DND-41 (cell line): ENCODE data around the gene LENG9.

Experiments used
- ATAC-seq: fragments of 200-7000 bp; cut with Tn5 transposase; 3 replicates; pipeline ENCODE4 v1.9.1; 2021; ENCODE audit warnings: low read depth; ENCODE audit not compliant: insufficient read depth
- DNase-seq: peaks from one replicate; pipeline ENCODE4 v3.0.0-alpha.2; 2020
- H2AFZ ChIP-seq: 2 replicates; pipeline ENCODE4 v1.6.0; 2012; ENCODE audit warnings: low read depth, low read length
- H3K27ac ChIP-seq: 2 replicates; pipeline ENCODE4 v1.5.1; 2012; ENCODE audit warnings: low read length, inconsistent platforms
- H3K27me3 ChIP-seq: fragments of 200-600 bp; sonication (generic); 2 replicates; pipeline ENCODE4 v1.6.0; 2012; ENCODE audit warnings: low read length, mild to moderate bottlenecking, inconsistent platforms; ENCODE audit not compliant: insufficient read depth, poor library complexity
- H3K36me3 ChIP-seq: 2 replicates; pipeline ENCODE4 v1.5.1; 2012; ENCODE audit warnings: low read length, inconsistent platforms; ENCODE audit not compliant: insufficient read depth
- H3K4me1 ChIP-seq: 2 replicates; pipeline ENCODE4 v1.5.1; 2012; ENCODE audit warnings: mild to moderate bottlenecking, low read length; ENCODE audit not compliant: insufficient read depth
- H3K4me2 ChIP-seq: 2 replicates; pipeline ENCODE4 v1.6.0; 2012; ENCODE audit warnings: mild to moderate bottlenecking, moderate library complexity, low read length, inconsistent platforms; ENCODE audit not compliant: insufficient read depth
- H3K4me3 ChIP-seq, 2 experiments: fragments of 200-600 bp in 1 of 2; shearing (Covaris generic) in 1 of 2; 2 replicates each; pipeline ENCODE4 v1.5.1; 2012 to 2016; ENCODE audit warnings: inconsistent platforms in 2 of 2, low read length in 2 of 2, mild to moderate bottlenecking in 2 of 2, low read depth in 1 of 2, moderate library complexity in 1 of 2
- H3K79me2 ChIP-seq: 2 replicates; pipeline ENCODE4 v1.6.0; 2012; ENCODE audit warnings: low read length, inconsistent platforms; ENCODE audit not compliant: insufficient read depth
- H3K9ac ChIP-seq: 2 replicates; pipeline ENCODE4 v1.6.0; 2012; ENCODE audit warnings: low read depth, mild to moderate bottlenecking, inconsistent platforms, low read length, moderate library complexity
- H3K9me3 ChIP-seq: 2 replicates; pipeline ENCODE4 v1.5.1; 2012; ENCODE audit warnings: low read length, moderate library complexity, mild to moderate bottlenecking, inconsistent platforms; ENCODE audit not compliant: insufficient read depth, severe bottlenecking
- H4K20me1 ChIP-seq: 2 replicates; pipeline ENCODE4 v1.6.0; 2012; ENCODE audit warnings: low read length; ENCODE audit not compliant: insufficient read depth
- EZH2 ChIP-seq: IDR thresholded peaks from 3 replicates; pipeline ENCODE4 v1.6.1; 2012; ENCODE audit warnings: borderline replicate concordance, low read depth, mild to moderate bottlenecking, moderate library complexity, low read length, inconsistent platforms; ENCODE audit not compliant: severe bottlenecking
- TF ChIP-seq, protein P1 (sequence below): IDR thresholded peaks from 2 replicates; pipeline ENCODE4 v1.5.1; 2012; ENCODE audit warnings: borderline replicate concordance, low read length, moderate library complexity, mild to moderate bottlenecking; ENCODE audit not compliant: poor library complexity, severe bottlenecking; ENCODE audit errors: extremely low read depth

The LENG9 gene

DNA sequence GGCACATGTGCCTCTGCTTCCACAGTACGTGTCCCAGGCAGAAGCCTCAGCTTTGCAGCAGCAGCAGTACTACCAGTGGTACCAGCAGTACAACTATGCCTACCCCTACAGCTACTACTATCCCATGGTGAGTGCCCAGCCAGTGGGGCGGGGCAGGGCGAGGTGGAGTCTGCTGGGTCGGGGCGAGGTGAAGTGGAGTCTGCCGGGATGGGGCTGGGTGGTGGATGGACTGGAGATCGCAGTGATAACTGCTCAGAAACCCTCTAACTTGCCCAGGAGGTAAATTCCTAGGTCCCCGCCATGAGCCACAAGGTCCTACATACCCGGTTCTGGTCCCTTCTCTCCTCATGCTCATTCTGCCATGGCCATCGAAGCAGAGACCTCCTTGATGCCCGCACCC lies 11.0 kb downstream of the LENG9 start:
- Histone ChIP-seq H3K36me3 (peaks cover 79% of the 10 kb centered on the region), H4K20me1 (peaks cover 83% of the 10 kb centered on the region)
- no peak for DNase-seq

DNA sequence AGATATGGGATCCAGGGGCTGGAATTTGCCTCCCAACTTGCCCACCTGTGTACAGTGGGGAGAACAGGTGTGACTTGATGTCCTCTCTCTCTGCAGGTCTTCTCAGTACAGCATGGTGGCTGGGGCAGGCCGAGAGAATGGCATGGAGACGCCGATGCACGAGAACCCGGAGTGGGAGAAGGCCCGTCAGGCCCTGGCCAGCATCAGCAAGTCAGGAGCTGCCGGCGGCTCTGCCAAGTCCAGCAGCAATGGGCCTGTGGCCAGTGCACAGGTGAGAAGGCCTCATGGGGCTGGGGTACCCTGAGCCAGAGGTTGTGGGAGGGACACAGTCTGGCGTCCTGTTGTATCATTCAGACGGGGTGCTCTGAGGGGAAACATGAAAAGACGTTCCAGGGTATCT lies 11.6 kb downstream of the LENG9 start:
- H2AFZ ChIP-seq = no peak overlapping the region
- H3K4me3 ChIP-seq = no peak overlapping the region; a peak in 1 of 4 replicates
- H3K9ac ChIP-seq = no peak overlapping the region
- peaks cover 77% of the 10 kb centered on the region for H4K20me1 ChIP-seq
- peak overlapping the region; percentile 99; the same call in 1 of the 2 replicates for H3K4me2 ChIP-seq
- TF ChIP-seq EZH2 = no peak
- TF ChIP-seq, protein P1, sequence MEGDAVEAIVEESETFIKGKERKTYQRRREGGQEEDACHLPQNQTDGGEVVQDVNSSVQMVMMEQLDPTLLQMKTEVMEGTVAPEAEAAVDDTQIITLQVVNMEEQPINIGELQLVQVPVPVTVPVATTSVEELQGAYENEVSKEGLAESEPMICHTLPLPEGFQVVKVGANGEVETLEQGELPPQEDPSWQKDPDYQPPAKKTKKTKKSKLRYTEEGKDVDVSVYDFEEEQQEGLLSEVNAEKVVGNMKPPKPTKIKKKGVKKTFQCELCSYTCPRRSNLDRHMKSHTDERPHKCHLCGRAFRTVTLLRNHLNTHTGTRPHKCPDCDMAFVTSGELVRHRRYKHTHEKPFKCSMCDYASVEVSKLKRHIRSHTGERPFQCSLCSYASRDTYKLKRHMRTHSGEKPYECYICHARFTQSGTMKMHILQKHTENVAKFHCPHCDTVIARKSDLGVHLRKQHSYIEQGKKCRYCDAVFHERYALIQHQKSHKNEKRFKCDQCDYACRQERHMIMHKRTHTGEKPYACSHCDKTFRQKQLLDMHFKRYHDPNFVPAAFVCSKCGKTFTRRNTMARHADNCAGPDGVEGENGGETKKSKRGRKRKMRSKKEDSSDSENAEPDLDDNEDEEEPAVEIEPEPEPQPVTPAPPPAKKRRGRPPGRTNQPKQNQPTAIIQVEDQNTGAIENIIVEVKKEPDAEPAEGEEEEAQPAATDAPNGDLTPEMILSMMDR = no peak
- no peaks in the 10 kb centered on the region for H3K27me3 ChIP-seq
- ATAC-seq (no peak), DNase-seq (no peak)
- H3K27ac ChIP-seq = no peak overlapping the region
- no peaks in the 10 kb centered on the region for H3K9me3 ChIP-seq
- H3K36me3 ChIP-seq = peaks cover 74% of the 10 kb centered on the region
- H3K79me2 ChIP-seq = peaks cover 83% of the 10 kb centered on the region
- H3K4me1 ChIP-seq = peaks cover 40% of the 10 kb centered on the region

More for the DNA sequence above, 11.0 kb downstream of the LENG9 start:
- H3K9me3 ChIP-seq = no peaks in the 10 kb centered on the region
- H3K4me3 ChIP-seq = no peak overlapping the region
- H3K4me2 ChIP-seq = 0 out of 2 replicates have a peak overlapping the region, but pooled peaks have one; percentile 99
- no peak overlapping the region for H3K27ac ChIP-seq
- no peak overlapping the region for H3K9ac ChIP-seq
- peaks cover 81% of the 10 kb centered on the region for H3K79me2 ChIP-seq
- ATAC-seq = no peak
- H2AFZ ChIP-seq = no peak overlapping the region
- peaks cover 34% of the 10 kb centered on the region for H3K4me1 ChIP-seq
- no peak for TF ChIP-seq EZH2
- TF ChIP-seq, protein P1 = no peak
- H3K27me3 ChIP-seq = no peaks in the 10 kb centered on the region

DNA sequence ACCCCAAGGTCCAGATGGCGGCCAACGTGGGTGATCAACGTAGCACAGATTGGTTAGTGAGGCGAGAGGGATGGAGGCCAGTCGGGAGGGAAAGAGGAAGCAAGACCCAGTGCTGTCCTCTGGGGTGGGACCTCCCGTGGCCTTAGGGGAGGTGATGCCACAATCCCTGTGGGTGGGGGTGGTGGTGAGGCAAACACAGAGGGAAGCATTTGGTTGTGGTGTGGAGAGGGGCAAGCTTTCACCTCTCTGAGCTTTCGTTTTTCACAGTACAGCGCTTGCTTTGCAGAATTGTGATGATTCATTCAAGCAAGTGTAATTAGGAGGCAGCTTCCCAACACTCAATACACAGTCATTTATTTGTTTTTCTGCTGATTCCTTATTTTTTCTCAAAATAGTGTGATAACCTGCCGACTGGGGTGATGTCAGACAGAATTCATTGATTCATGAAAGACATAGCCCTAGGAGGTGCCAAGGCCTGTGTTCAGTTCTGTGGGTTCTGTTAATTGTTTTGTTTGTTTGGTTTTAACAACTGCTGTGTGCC lies 12.2 kb downstream of the LENG9 start:
- ATAC-seq = no peak
- no peak overlapping the region for H2AFZ ChIP-seq
- no peak overlapping the region for H3K27ac ChIP-seq

More for the DNA sequence above, 12.2 kb downstream of the LENG9 start:
- Histone ChIP-seq H3K27me3 (no peaks in the 10 kb centered on the region), H4K20me1 (peaks cover 71% of the 10 kb centered on the region), H3K9ac (peak overlapping the region; percentile 71; the same call in 1 of the 2 replicates), H3K4me2 (peak overlapping the region; percentile 99), H3K9me3 (no peaks in the 10 kb centered on the region), H3K4me1 (peaks cover 44% of the 10 kb centered on the region), H3K36me3 (peaks cover 70% of the 10 kb centered on the region), H3K79me2 (peaks cover 87% of the 10 kb centered on the region), H3K4me3 (peak overlapping the region in 1 of 2 experiments; percentile 99; a peak in 2 of 4 replicates)
- TF ChIP-seq, protein P1 = no peak
- DNase-seq = no peak
